Mesenchymal stem cell (in vitro differentiated cells and primary cell): ENCODE data around the gene VHLL.

ENCODE experiments used
- DNase-seq: peaks from one replicate; pipeline ENCODE4 v3.0.0-alpha.2; 2013
- H2AFZ ChIP-seq: one replicate; pipeline ENCODE4 v1.6.1; 2013; ENCODE audit warnings: low read depth, mild to moderate bottlenecking, control low read depth, inconsistent platforms, low read length, moderate library complexity
- H2AK5ac ChIP-seq: 2 replicates; pipeline ENCODE4 v1.6.1; 2013; ENCODE audit warnings: low read length, moderate library complexity, mild to moderate bottlenecking, inconsistent platforms; ENCODE audit not compliant: severe bottlenecking
- H2BK120ac ChIP-seq: one replicate; pipeline ENCODE4 v1.6.1; 2013; ENCODE audit warnings: low read depth, mild to moderate bottlenecking, inconsistent platforms, low read length, moderate library complexity
- H2BK12ac ChIP-seq, 2 experiments: one replicate each; pipeline ENCODE4 v1.6.1; 2013; ENCODE audit warnings: inconsistent platforms in 2 of 2, low read length in 2 of 2, mild to moderate bottlenecking in 2 of 2, moderate library complexity in 2 of 2, control low read depth in 1 of 2
- H2BK15ac ChIP-seq: one replicate; pipeline ENCODE4 v1.6.1; 2013; ENCODE audit warnings: mild to moderate bottlenecking, low read depth, inconsistent platforms; ENCODE audit not compliant: poor library complexity, severe bottlenecking
- H2BK5ac ChIP-seq: 2 replicates; pipeline ENCODE4 v1.6.1; 2013; ENCODE audit warnings: low read depth, mild to moderate bottlenecking, low read length, control low read depth, inconsistent platforms; ENCODE audit not compliant: poor library complexity, severe bottlenecking
- H3K14ac ChIP-seq, 2 experiments: one replicate each; pipeline ENCODE4 v1.6.1; 2013; ENCODE audit warnings: inconsistent platforms in 2 of 2, low read length in 2 of 2, control low read depth in 1 of 2, mild to moderate bottlenecking in 1 of 2, moderate library complexity in 1 of 2
- H3K18ac ChIP-seq, 2 experiments: one replicate each; pipeline ENCODE4 v1.6.1; 2013; ENCODE audit warnings: inconsistent platforms in 2 of 2, low read length in 2 of 2, control low read depth in 1 of 2, low read depth in 1 of 2, mild to moderate bottlenecking in 1 of 2
- H3K23ac ChIP-seq, 2 experiments: one replicate each; pipeline ENCODE4 v1.6.1; 2013; ENCODE audit warnings: inconsistent platforms in 2 of 2, low read length in 2 of 2, mild to moderate bottlenecking in 2 of 2, moderate library complexity in 2 of 2, control low read depth in 1 of 2
- H3K27ac ChIP-seq: 2 replicates; pipeline ENCODE4 v1.5.1; 2013; ENCODE audit warnings: mild to moderate bottlenecking, moderate library complexity, low read length, control low read depth, inconsistent platforms; ENCODE audit not compliant: poor library complexity, severe bottlenecking
- H3K27me3 ChIP-seq, 2 experiments: 2 replicates each; pipeline versions ENCODE4 v1.6.1 to v1.7.0; 2013; ENCODE audit warnings: low read length in 2 of 2, mild to moderate bottlenecking in 2 of 2, moderate library complexity in 2 of 2, control low read depth in 1 of 2, inconsistent platforms in 1 of 2; ENCODE audit not compliant: control insufficient read depth in 1 of 2, insufficient read depth in 1 of 2
- H3K36me3 ChIP-seq, 2 experiments: 2 replicates each; pipeline versions ENCODE4 v1.6.1 to v1.7.0; 2013; ENCODE audit warnings: low read length in 2 of 2, control low read depth in 1 of 2, inconsistent platforms in 1 of 2, low read depth in 1 of 2, mild to moderate bottlenecking in 1 of 2; ENCODE audit not compliant: insufficient read depth in 2 of 2, control insufficient read depth in 1 of 2
- H3K4ac ChIP-seq, 2 experiments: one replicate each; pipeline ENCODE4 v1.6.1; 2013; ENCODE audit warnings: inconsistent platforms in 2 of 2, low read length in 2 of 2, mild to moderate bottlenecking in 2 of 2, moderate library complexity in 2 of 2, control low read depth in 1 of 2, low read depth in 1 of 2
- H3K4me1 ChIP-seq: 2 replicates; pipeline ENCODE4 v1.6.1; 2013; ENCODE audit warnings: low read depth, low read length, control low read depth; ENCODE audit not compliant: control insufficient read depth, insufficient read depth
- H3K4me2 ChIP-seq: 2 replicates; pipeline ENCODE4 v1.6.1; 2013; ENCODE audit warnings: low read length, mild to moderate bottlenecking, inconsistent platforms; ENCODE audit not compliant: poor library complexity, severe bottlenecking
- H3K4me3 ChIP-seq, 2 experiments: 2 replicates each; pipeline versions ENCODE4 v1.5.1 to v1.7.0; 2013; ENCODE audit warnings: low read length in 2 of 2, mild to moderate bottlenecking in 2 of 2, control low read depth in 1 of 2, low read depth in 1 of 2; ENCODE audit not compliant: insufficient read depth in 1 of 2
- H3K79me1 ChIP-seq: replicated peaks from 2 replicates; pipeline ENCODE4 v1.6.1; 2013; ENCODE audit warnings: mild to moderate bottlenecking, control low read depth, low read length, inconsistent platforms; ENCODE audit not compliant: poor library complexity, severe bottlenecking
- H3K9ac ChIP-seq: 2 replicates; pipeline ENCODE4 v1.7.0; 2013; ENCODE audit warnings: mild to moderate bottlenecking, low read length, moderate library complexity
- H3K9me3 ChIP-seq: 2 replicates; pipeline ENCODE4 v1.7.0; 2013; ENCODE audit warnings: mild to moderate bottlenecking, low read length; ENCODE audit not compliant: control insufficient read depth
- H4K8ac ChIP-seq: one replicate; pipeline ENCODE4 v1.6.1; 2013; ENCODE audit warnings: inconsistent platforms, mild to moderate bottlenecking, low read length, moderate library complexity
- H4K91ac ChIP-seq: one replicate; pipeline ENCODE4 v1.6.1; 2013; ENCODE audit warnings: mild to moderate bottlenecking, low read length, inconsistent platforms
- WGBS: methylation state at CpG from one replicate; pipeline ENCODE4 v1.1.7; 2013; ENCODE audit warnings: mixed read lengths; 5-methylcytosine and 5-hydroxymethylcytosine counted together

The VHLL gene

DNA sequence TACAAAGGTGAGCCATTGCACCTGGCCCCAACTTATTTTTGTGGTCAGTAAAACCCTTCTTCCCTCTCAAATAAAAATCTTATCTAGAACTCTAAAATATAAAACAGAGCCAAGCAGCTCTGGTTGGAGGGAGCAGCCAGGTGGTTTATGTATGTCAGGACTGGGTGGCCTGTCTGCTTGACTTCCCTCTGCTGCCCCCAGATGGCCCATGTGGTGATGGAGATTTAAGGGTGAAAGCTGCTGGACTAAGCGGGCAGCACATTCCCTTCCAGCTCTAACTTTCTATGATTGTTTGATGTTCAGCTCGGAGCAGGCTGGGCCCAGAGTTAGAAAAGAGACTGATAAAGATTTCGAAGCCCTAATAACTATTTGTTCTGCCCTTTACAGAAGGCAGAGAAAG lies 39.3 kb downstream of the VHLL start:
- no peak overlapping the region for H3K23ac ChIP-seq

DNA sequence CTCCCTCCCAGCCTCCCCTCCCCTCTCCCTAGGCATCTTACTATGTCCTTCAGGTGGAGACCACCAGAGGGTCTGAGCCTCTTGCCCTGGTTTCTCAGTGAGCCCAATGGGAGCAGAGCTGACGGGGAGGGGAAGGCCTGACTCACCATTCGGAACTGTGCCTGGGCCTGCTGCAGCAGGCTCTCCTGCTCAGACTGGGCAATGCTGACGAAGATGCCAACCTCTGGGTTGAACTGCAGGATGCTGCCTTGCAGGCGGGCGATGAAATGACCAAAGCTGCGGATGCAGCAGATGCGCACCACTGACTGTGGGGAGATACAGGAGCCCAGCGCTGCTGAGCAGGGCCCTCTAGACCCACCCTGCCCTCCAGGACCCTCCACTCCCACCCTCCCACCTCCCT lies 40.2 kb downstream of the VHLL start:
- no peak overlapping the region for H3K18ac ChIP-seq
- no peak overlapping the region for H3K23ac ChIP-seq
- peaks cover 31% of the 10 kb centered on the region for H3K79me1 ChIP-seq
- no peak overlapping the region for H2BK5ac ChIP-seq
- no peaks in the 10 kb centered on the region for H3K27me3 ChIP-seq
- H2BK12ac ChIP-seq: no peak overlapping the region
- no peak overlapping the region for H3K9ac ChIP-seq
- no peak overlapping the region for H4K8ac ChIP-seq
- WGBS: 99% methylated on average over 6 of the region's 8 CpGs
- no peak overlapping the region for H2BK120ac ChIP-seq
- H2BK15ac ChIP-seq: no peak overlapping the region
- no peak overlapping the region for H3K14ac ChIP-seq
- H2AFZ ChIP-seq: no peak overlapping the region
- H4K91ac ChIP-seq: no peak overlapping the region
- H3K4me1 ChIP-seq: no peaks in the 10 kb centered on the region
- H3K4me2 ChIP-seq: no peak overlapping the region
- no peak overlapping the region for H3K27ac ChIP-seq
- H3K9me3 ChIP-seq: no peaks in the 10 kb centered on the region
- no peak overlapping the region for H2AK5ac ChIP-seq
- H3K36me3 ChIP-seq: peaks cover 83 to 84% of the 10 kb centered on the region in 2 experiments
- no peak overlapping the region for H3K4ac ChIP-seq
- no peak for DNase-seq
- H3K4me3 ChIP-seq: no peak overlapping the region

More for the DNA sequence above, 39.3 kb downstream of the VHLL start:
- H3K4me3 ChIP-seq: no peak overlapping the region
- H3K27me3 ChIP-seq: no peaks in the 10 kb centered on the region
- H2AK5ac ChIP-seq: no peak overlapping the region
- H3K9me3 ChIP-seq: no peaks in the 10 kb centered on the region
- no peak overlapping the region for H3K9ac ChIP-seq
- H4K91ac ChIP-seq: no peak overlapping the region
- DNase-seq: peak; percentile 32
- 86% methylated on average over 1 of the region's 3 CpGs for WGBS
- H3K27ac ChIP-seq: no peak overlapping the region
- no peak overlapping the region for H2BK15ac ChIP-seq
- no peak overlapping the region for H2BK5ac ChIP-seq
- no peak overlapping the region for H3K18ac ChIP-seq
- H2BK120ac ChIP-seq: no peak overlapping the region
- peaks cover 81 to 84% of the 10 kb centered on the region in 2 experiments for H3K36me3 ChIP-seq
- H3K4me2 ChIP-seq: no peak overlapping the region
- no peak overlapping the region for H2BK12ac ChIP-seq
- no peak overlapping the region for H3K14ac ChIP-seq
- no peak overlapping the region for H3K4ac ChIP-seq
- no peaks in the 10 kb centered on the region for H3K4me1 ChIP-seq
- H4K8ac ChIP-seq: no peak overlapping the region
- no peak overlapping the region for H2AFZ ChIP-seq
- peaks cover 32% of the 10 kb centered on the region for H3K79me1 ChIP-seq

DNA sequence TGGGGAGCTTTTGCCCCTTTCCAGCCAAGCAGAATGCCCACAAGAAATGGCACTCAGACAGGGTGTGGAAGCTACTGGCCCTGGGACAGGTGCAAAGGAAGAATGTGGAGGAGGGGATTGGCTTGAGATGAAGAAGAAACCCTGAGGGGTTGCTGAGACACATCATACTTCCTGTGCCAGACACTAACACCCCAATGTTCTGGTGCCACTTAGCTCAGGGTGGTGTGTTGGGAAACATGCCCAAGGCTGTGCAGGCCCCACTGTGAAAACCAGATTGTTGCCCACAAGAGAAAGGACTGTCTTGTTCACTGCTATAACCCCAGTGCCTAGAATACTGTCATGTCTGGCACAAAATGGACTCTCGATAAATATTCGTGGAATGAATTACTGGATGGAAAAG lies 41.4 kb downstream of the VHLL start:
- Histone ChIP-seq H2BK15ac (no peak overlapping the region), H3K9ac (no peak overlapping the region), H3K27me3 (no peaks in the 10 kb centered on the region), H3K14ac (no peak overlapping the region), H3K4me1 (no peaks in the 10 kb centered on the region), H3K79me1 (peaks cover 32% of the 10 kb centered on the region), H2BK5ac (no peak overlapping the region), H3K4me3 (no peak overlapping the region), H4K8ac (no peak overlapping the region), H2BK12ac (no peak overlapping the region), H2AK5ac (no peak overlapping the region), H2AFZ (no peak overlapping the region), H3K23ac (no peak overlapping the region), H3K18ac (no peak overlapping the region), H4K91ac (no peak overlapping the region), H3K4ac (no peak overlapping the region), H3K27ac (no peak overlapping the region), H3K4me2 (no peak overlapping the region), H2BK120ac (no peak overlapping the region), H3K9me3 (no peaks in the 10 kb centered on the region), H3K36me3 (peaks cover 85 to 87% of the 10 kb centered on the region in 2 experiments)
- DNase-seq: no peak
- WGBS: 98% methylated on average over 2 of the region's 2 CpGs

DNA sequence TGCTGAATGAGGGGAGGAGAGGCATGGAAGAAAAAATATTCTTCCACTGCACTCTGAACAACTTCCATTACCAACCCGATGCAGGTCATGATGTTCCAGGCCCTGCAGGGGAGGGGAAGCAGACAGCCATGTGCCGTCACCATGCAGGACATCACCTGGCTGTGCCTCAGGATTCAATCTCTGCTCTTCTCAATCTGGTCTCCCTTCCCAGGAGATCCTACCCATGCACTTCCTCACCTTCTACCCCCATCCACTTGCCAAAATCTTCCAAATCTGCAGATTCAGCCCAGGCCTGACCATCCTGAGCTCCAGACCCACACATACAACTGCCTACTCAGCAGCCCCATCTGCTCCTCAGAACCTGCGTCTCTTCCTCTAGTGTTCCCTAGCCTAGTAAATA lies 45.5 kb downstream of the VHLL start:
- H3K4ac ChIP-seq: no peak overlapping the region
- H3K79me1 ChIP-seq: peaks cover 20% of the 10 kb centered on the region
- no peak overlapping the region for H2BK15ac ChIP-seq
- H2BK12ac ChIP-seq: no peak overlapping the region
- H3K4me1 ChIP-seq: no peaks in the 10 kb centered on the region
- H2AFZ ChIP-seq: no peak overlapping the region
- WGBS: 92% methylated on average over 3 of the region's 3 CpGs
- no peak overlapping the region for H3K9ac ChIP-seq
- H2BK120ac ChIP-seq: no peak overlapping the region
- H3K4me3 ChIP-seq: no peak overlapping the region
- H3K36me3 ChIP-seq: peaks cover 89 to 90% of the 10 kb centered on the region in 2 experiments
- no peak overlapping the region for H2AK5ac ChIP-seq
- H3K14ac ChIP-seq: no peak overlapping the region
- H3K4me2 ChIP-seq: no peak overlapping the region
- no peaks in the 10 kb centered on the region for H3K27me3 ChIP-seq
- H3K18ac ChIP-seq: no peak overlapping the region
- no peak overlapping the region for H3K27ac ChIP-seq
- DNase-seq: no peak
- H3K23ac ChIP-seq: no peak overlapping the region
- no peaks in the 10 kb centered on the region for H3K9me3 ChIP-seq
- H4K91ac ChIP-seq: no peak overlapping the region
- H4K8ac ChIP-seq: no peak overlapping the region
- H2BK5ac ChIP-seq: no peak overlapping the region
